ENCODE data around the gene C16orf86. TPM values are rescaled to one million over a fixed set of nuclear protein-coding genes. Genes with fewer than 3 reads are reported as not detected.

C16orf86 gene
- total RNA-seq, 1 donor from 2014 or later = 3.7 TPM

GRCh38 chr16:67667453-67667816 lies 821 bp downstream of the C16orf86 start:
- DNase-seq (ENCODE audit: low read depth, low spot score) = no peak

GRCh38 chr16:67667817-67668494 lies 1.3 kb downstream of the C16orf86 start:
- DNase-seq (ENCODE audit: low read depth, low spot score) = peak; percentile 79

GRCh38 chr16:67668495-67669157 lies 2.0 kb downstream of the C16orf86 start:
- DNase-seq (ENCODE audit: low read depth, low spot score) = no peak

- DNase-seq (ENCODE audit: low read depth, low spot score) = no peak
These were observed 3.0 kb downstream of the C16orf86 start for GRCh38 chr16:67669499-67670101.

GRCh38 chr16:67672306-67672705 lies 5.7 kb downstream of the C16orf86 start:
- no peak for DNase-seq (ENCODE audit: low read depth, low spot score)

- no peak for DNase-seq (ENCODE audit: low read depth, low spot score)
These were observed 6.4 kb downstream of the C16orf86 start for GRCh38 chr16:67672739-67673662.

GRCh38 chr16:67673712-67674580 lies 7.3 kb downstream of the C16orf86 start:
- peak; percentile 68 for DNase-seq (ENCODE audit: low read depth, low spot score)

GRCh38 chr16:67674851-67675578 lies 8.4 kb downstream of the C16orf86 start:
- DNase-seq (ENCODE audit: low read depth, low spot score) = no peak

GRCh38 chr16:67675579-67675935 lies 8.9 kb downstream of the C16orf86 start:
- no peak for DNase-seq (ENCODE audit: low read depth, low spot score)

GRCh38 chr16:67675999-67676398 lies 9.4 kb downstream of the C16orf86 start:
- no peak for DNase-seq (ENCODE audit: low read depth, low spot score)

GRCh38 chr16:67676516-67676915 lies 9.9 kb downstream of the C16orf86 start:
- peak; percentile 58 for DNase-seq (ENCODE audit: low read depth, low spot score)

- DNase-seq (ENCODE audit: low read depth, low spot score) = no peak
These were observed 10.3 kb downstream of the C16orf86 start for GRCh38 chr16:67676939-67677338.

GRCh38 chr16:67677712-67678111 lies 11.1 kb downstream of the C16orf86 start:
- DNase-seq (ENCODE audit: low read depth, low spot score) = no peak

GRCh38 chr16:67678354-67679023 lies 11.9 kb downstream of the C16orf86 start:
- DNase-seq (ENCODE audit: low read depth, low spot score) = no peak

- DNase-seq (ENCODE audit: low read depth, low spot score) = no peak
These were observed 13.6 kb downstream of the C16orf86 start for GRCh38 chr16:67679935-67680897.

GRCh38 chr16:67683767-67684166 lies 17.2 kb downstream of the C16orf86 start:
- DNase-seq (ENCODE audit: low read depth, low spot score) = no peak

GRCh38 chr16:67685388-67686112 lies 18.9 kb downstream of the C16orf86 start:
- no peak for DNase-seq (ENCODE audit: low read depth, low spot score)

All from pulmonary artery endothelial cell (primary cell).